ENCODE data around the gene ABCB11.

GRCh38 chr2:169005080-169005598 lies 26.0 kb downstream of the ABCB11 start:
- TF ChIP-seq POLR2AphosphoS5 (IDR thresholded peaks at IDR 0.05; ENCODE audit: insufficient read depth, low read depth, low read length), result no peak
- TF ChIP-seq POLR2A (IDR thresholded peaks at IDR 0.05; ENCODE audit: low read depth, low read length), result no peak
- no peak for TF ChIP-seq CTCF (IDR thresholded peaks at IDR 0.05; ENCODE audit: extremely low read depth in 1 of 2, insufficient read depth in 1 of 2, low read depth in 1 of 2, low read length in 2 of 2)
- no peak for TF ChIP-seq EZH2 (IDR thresholded peaks at IDR 0.05; ENCODE audit: borderline replicate concordance, low read depth, low read length, severe bottlenecking)
- TF ChIP-seq FOS (IDR thresholded peaks at IDR 0.05; ENCODE audit: borderline replicate concordance, insufficient read depth, low read length), result no peak

Measured in endothelial cell of umbilical vein (primary cell).